DND-41 (cell line): ENCODE data around the gene PI4KA.

ENCODE experiments used
- ATAC-seq: fragments of 200-7000 bp; cut with Tn5 transposase; 3 replicates; pipeline ENCODE4 v1.9.1; 2021; ENCODE audit warnings: low read depth; ENCODE audit not compliant: insufficient read depth
- DNase-seq: peaks from one replicate; pipeline ENCODE4 v3.0.0-alpha.2; 2020
- H2AFZ ChIP-seq: 2 replicates; pipeline ENCODE4 v1.6.0; 2012; ENCODE audit warnings: low read depth, low read length
- H3K27ac ChIP-seq: 2 replicates; pipeline ENCODE4 v1.5.1; 2012; ENCODE audit warnings: low read length, inconsistent platforms
- H3K27me3 ChIP-seq: fragments of 200-600 bp; sonication (generic); 2 replicates; pipeline ENCODE4 v1.6.0; 2012; ENCODE audit warnings: low read length, mild to moderate bottlenecking, inconsistent platforms; ENCODE audit not compliant: insufficient read depth, poor library complexity
- H3K36me3 ChIP-seq: 2 replicates; pipeline ENCODE4 v1.5.1; 2012; ENCODE audit warnings: low read length, inconsistent platforms; ENCODE audit not compliant: insufficient read depth
- H3K4me1 ChIP-seq: 2 replicates; pipeline ENCODE4 v1.5.1; 2012; ENCODE audit warnings: mild to moderate bottlenecking, low read length; ENCODE audit not compliant: insufficient read depth
- H3K4me2 ChIP-seq: 2 replicates; pipeline ENCODE4 v1.6.0; 2012; ENCODE audit warnings: mild to moderate bottlenecking, moderate library complexity, low read length, inconsistent platforms; ENCODE audit not compliant: insufficient read depth
- H3K4me3 ChIP-seq, 2 experiments: fragments of 200-600 bp in 1 of 2; shearing (Covaris generic) in 1 of 2; 2 replicates each; pipeline ENCODE4 v1.5.1; 2012 to 2016; ENCODE audit warnings: inconsistent platforms in 2 of 2, low read length in 2 of 2, mild to moderate bottlenecking in 2 of 2, low read depth in 1 of 2, moderate library complexity in 1 of 2
- H3K79me2 ChIP-seq: 2 replicates; pipeline ENCODE4 v1.6.0; 2012; ENCODE audit warnings: low read length, inconsistent platforms; ENCODE audit not compliant: insufficient read depth
- H3K9ac ChIP-seq: 2 replicates; pipeline ENCODE4 v1.6.0; 2012; ENCODE audit warnings: low read depth, mild to moderate bottlenecking, inconsistent platforms, low read length, moderate library complexity
- H3K9me3 ChIP-seq: 2 replicates; pipeline ENCODE4 v1.5.1; 2012; ENCODE audit warnings: low read length, moderate library complexity, mild to moderate bottlenecking, inconsistent platforms; ENCODE audit not compliant: insufficient read depth, severe bottlenecking
- H4K20me1 ChIP-seq: 2 replicates; pipeline ENCODE4 v1.6.0; 2012; ENCODE audit warnings: low read length; ENCODE audit not compliant: insufficient read depth
- CTCF ChIP-seq: IDR thresholded peaks from 2 replicates; pipeline ENCODE4 v1.5.1; 2012; ENCODE audit warnings: borderline replicate concordance, low read length, moderate library complexity, mild to moderate bottlenecking; ENCODE audit not compliant: poor library complexity, severe bottlenecking; ENCODE audit errors: extremely low read depth
- EZH2 ChIP-seq: IDR thresholded peaks from 3 replicates; pipeline ENCODE4 v1.6.1; 2012; ENCODE audit warnings: borderline replicate concordance, low read depth, mild to moderate bottlenecking, moderate library complexity, low read length, inconsistent platforms; ENCODE audit not compliant: severe bottlenecking

Gene PI4KA

GRCh38 chr22:20803696-20804324, 54.8 kb downstream of the PI4KA start:
- DNase-seq (peak; percentile 57), ATAC-seq (peak; percentile 83)
- no peaks in the 10 kb centered on the region for H3K9me3 ChIP-seq
- no peak for TF ChIP-seq EZH2
- TF ChIP-seq CTCF = peak; percentile 78
- H4K20me1 ChIP-seq = no peaks in the 10 kb centered on the region; the same call in 1 of the 2 replicates
- H3K4me3 ChIP-seq = no peak overlapping the region
- peaks cover 87% of the 10 kb centered on the region for H3K36me3 ChIP-seq
- no peaks in the 10 kb centered on the region for H3K27me3 ChIP-seq
- H2AFZ ChIP-seq = no peak overlapping the region
- H3K4me1 ChIP-seq = no peaks in the 10 kb centered on the region
- H3K79me2 ChIP-seq = no peaks in the 10 kb centered on the region
- H3K27ac ChIP-seq = no peak overlapping the region
- H3K9ac ChIP-seq = no peak overlapping the region
- no peak overlapping the region for H3K4me2 ChIP-seq

- no peaks in the 10 kb centered on the region for H3K4me1 ChIP-seq
- no peak overlapping the region for H3K27ac ChIP-seq
- H3K9me3 ChIP-seq = no peaks in the 10 kb centered on the region
- TF ChIP-seq CTCF (no peak), EZH2 (no peak)
- H3K4me2 ChIP-seq = no peak overlapping the region
- peaks cover 88% of the 10 kb centered on the region for H3K36me3 ChIP-seq
- H2AFZ ChIP-seq = no peak overlapping the region
- no peak overlapping the region for H3K4me3 ChIP-seq
- ATAC-seq (no peak), DNase-seq (no peak)
- H3K79me2 ChIP-seq = no peaks in the 10 kb centered on the region
- no peaks in the 10 kb centered on the region for H3K27me3 ChIP-seq
- no peak overlapping the region for H3K9ac ChIP-seq
- H4K20me1 ChIP-seq = no peaks in the 10 kb centered on the region; the same call in 1 of the 2 replicates
Measured at GRCh38 chr22:20802922-20803553, 55.6 kb downstream of the PI4KA start.

GRCh38 chr22:20802452-20802851, 56.2 kb downstream of the PI4KA start:
- Histone ChIP-seq H3K36me3 (peaks cover 92% of the 10 kb centered on the region), H3K79me2 (no peaks in the 10 kb centered on the region), H3K27me3 (no peaks in the 10 kb centered on the region), H3K4me3 (no peak overlapping the region), H3K4me1 (no peaks in the 10 kb centered on the region), H3K27ac (no peak overlapping the region), H4K20me1 (no peaks in the 10 kb centered on the region; the same call in 1 of the 2 replicates), H3K9ac (no peak overlapping the region), H3K9me3 (no peaks in the 10 kb centered on the region), H3K4me2 (no peak overlapping the region), H2AFZ (no peak overlapping the region)
- TF ChIP-seq EZH2 (no peak), CTCF (no peak)
- ATAC-seq = no peak
- DNase-seq = no peak
